Keratinocyte (primary cell): ENCODE measurements around the gene CBX2. TPM values are rescaled to one million over a fixed set of nuclear protein-coding genes. Genes with fewer than 3 reads are reported as not detected.
"Not testable (repeated sequence)": the region's sequence is repeated elsewhere in the genome, so short reads cannot be mapped to it uniquely, and the experiment has no call there.

Source experiments
- DNase-seq: peaks from one replicate; pipeline ENCODE4 v3.0.0-alpha.2; 2011; ENCODE audit warnings: low read depth, missing footprints, low spot score
- FAIRE-seq: peaks from 2 replicates; lab custom pipeline; 2011; peaks lifted over from hg19 to GRCh38; lab: Jason Lieb, UNC
- H2AFZ ChIP-seq: 2 replicates; pipeline ENCODE4 v1.6.0; 2012; ENCODE audit warnings: low read length, control low read depth, inconsistent platforms; ENCODE audit not compliant: control insufficient read depth
- H3K27ac ChIP-seq: 2 replicates; pipeline ENCODE4 v1.5.1; 2011; ENCODE audit warnings: low read length; ENCODE audit not compliant: control insufficient read depth, insufficient read depth
- H3K27me3 ChIP-seq: 3 replicates; pipeline ENCODE4 v1.6.0; 2011; ENCODE audit warnings: low read length; ENCODE audit not compliant: control insufficient read depth, insufficient read depth; ENCODE audit errors: extremely low read depth
- H3K36me3 ChIP-seq, 2 experiments: 2 replicates in 1 of 2; 3 replicates in 1 of 2; pipeline ENCODE4 v1.5.1; 2011; ENCODE audit warnings: low read length in 2 of 2, mild to moderate bottlenecking in 1 of 2; ENCODE audit not compliant: control insufficient read depth in 2 of 2, insufficient read depth in 2 of 2; ENCODE audit errors: extremely low read depth in 1 of 2
- H3K4me1 ChIP-seq: 3 replicates; pipeline ENCODE4 v1.5.1; 2011; ENCODE audit warnings: low read length; ENCODE audit not compliant: control insufficient read depth, insufficient read depth; ENCODE audit errors: extremely low read depth
- H3K4me2 ChIP-seq: 3 replicates; pipeline ENCODE4 v1.6.0; 2011; ENCODE audit warnings: low read depth, low read length; ENCODE audit not compliant: control insufficient read depth, insufficient read depth; ENCODE audit errors: extremely low read depth
- H3K4me3 ChIP-seq, 3 experiments: fragments of 200-600 bp in 1 of 3; sonication (generic) in 1 of 3; 2 replicates in 2 of 3; 3 replicates in 1 of 3; pipeline ENCODE4 v1.5.1; 2011 to 2016; ENCODE audit warnings: low read length in 3 of 3, mild to moderate bottlenecking in 3 of 3, control low read depth in 2 of 3, inconsistent platforms in 1 of 3, low read depth in 1 of 3, mixed read lengths in 1 of 3, mixed run types in 1 of 3, moderate library complexity in 1 of 3; ENCODE audit not compliant: control insufficient read depth in 2 of 3, insufficient read depth in 2 of 3; ENCODE audit errors: extremely low read depth in 1 of 3
- H3K79me2 ChIP-seq: 2 replicates; pipeline ENCODE4 v1.6.0; 2012; ENCODE audit warnings: low read length; ENCODE audit not compliant: control insufficient read depth, insufficient read depth
- H3K9ac ChIP-seq: 3 replicates; pipeline ENCODE4 v1.6.0; 2011; ENCODE audit warnings: low read length; ENCODE audit not compliant: control insufficient read depth, insufficient read depth; ENCODE audit errors: extremely low read depth
- H3K9me1 ChIP-seq: 3 replicates; pipeline ENCODE4 v1.6.0; 2011; ENCODE audit warnings: low read length; ENCODE audit not compliant: control insufficient read depth, insufficient read depth; ENCODE audit errors: extremely low read depth
- H3K9me3 ChIP-seq: 2 replicates; pipeline ENCODE4 v1.5.1; 2012; ENCODE audit warnings: low read depth, low read length; ENCODE audit not compliant: control insufficient read depth
- H4K20me1 ChIP-seq: 3 replicates; pipeline ENCODE4 v1.6.0; 2011; ENCODE audit warnings: low read length; ENCODE audit not compliant: control insufficient read depth, insufficient read depth; ENCODE audit errors: extremely low read depth
- EZH2 ChIP-seq: IDR thresholded peaks from one replicate; pipeline ENCODE4 v1.6.1; 2012; ENCODE audit warnings: inconsistent platforms, mild to moderate bottlenecking, low read length, moderate library complexity
- dilution Hi-C: fragments of 300-500 bp; cut with MboI; formaldehyde crosslinking; loops from one replicate; pipeline ENCODE4 v1.7.0; 2020; ENCODE audit warnings: low sequenced_read_pairs; ENCODE audit not compliant: extremely low pct_ligation_motif_present
- polyA plus RNA-seq, 5 experiments: library from polyadenylated mRNA; depleted of rRNA in 3 of 5; stranded (reverse) in 3 of 5; stranded (forward) in 1 of 5; unstranded in 1 of 5; fragments of >200 nt; gene quantifications; 1 replicate in 1 of 5; 2 replicates in 3 of 5; 3 replicates in 1 of 5; pipeline versions ENCODE4 v1.2.1 to v1.2.3, GENCODE V29; 2011 to 2012; ENCODE audit warnings: missing spikeins in 2 of 5, low read depth in 1 of 5, low replicate concordance in 1 of 5
- TF ChIP-seq, protein P1 (sequence below), 3 experiments: IDR thresholded peaks in 1 of 3; conservative IDR thresholded peaks in 1 of 3; optimal IDR thresholded peaks in 1 of 3; 2 replicates in 2 of 3; 3 replicates in 1 of 3; pipeline versions ENCODE3 to v1.5.1; 2011; ENCODE audit warnings: low read length in 3 of 3, mild to moderate bottlenecking in 3 of 3, moderate library complexity in 2 of 3, control low read depth in 1 of 3, inconsistent platforms in 1 of 3; ENCODE audit not compliant: insufficient read depth in 2 of 3; ENCODE audit errors: extremely low read depth in 1 of 3

Gene CBX2
- polyA plus RNA-seq, 1 donor (not counting 4 experiments of a cell fraction or from before 2014, with no cell fraction given), result 1.7 TPM

DNA sequence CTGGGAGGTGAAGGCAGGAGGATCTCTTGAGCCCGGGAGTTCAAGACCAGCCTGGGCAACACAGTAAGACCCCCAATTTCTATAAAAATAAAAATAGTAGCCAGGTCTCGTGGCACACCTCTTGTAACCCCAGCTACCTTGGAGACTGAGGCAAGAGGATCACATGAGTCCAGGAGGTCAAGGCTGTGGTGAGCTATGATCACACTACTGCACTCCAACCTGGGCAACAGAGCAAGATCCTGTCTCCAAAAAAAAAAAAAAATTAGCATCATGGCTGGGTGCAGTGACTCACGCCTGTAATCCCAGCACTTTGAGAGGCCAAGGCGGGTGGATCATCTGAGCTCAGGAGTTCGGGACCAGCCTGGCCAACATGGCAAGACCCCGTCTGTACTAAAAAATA, 6.7 kb upstream of the CBX2 start:
- Histone ChIP-seq H3K27me3 (peaks cover 33% of the 10 kb centered on the region), H3K79me2 (no peaks in the 10 kb centered on the region)

DNA sequence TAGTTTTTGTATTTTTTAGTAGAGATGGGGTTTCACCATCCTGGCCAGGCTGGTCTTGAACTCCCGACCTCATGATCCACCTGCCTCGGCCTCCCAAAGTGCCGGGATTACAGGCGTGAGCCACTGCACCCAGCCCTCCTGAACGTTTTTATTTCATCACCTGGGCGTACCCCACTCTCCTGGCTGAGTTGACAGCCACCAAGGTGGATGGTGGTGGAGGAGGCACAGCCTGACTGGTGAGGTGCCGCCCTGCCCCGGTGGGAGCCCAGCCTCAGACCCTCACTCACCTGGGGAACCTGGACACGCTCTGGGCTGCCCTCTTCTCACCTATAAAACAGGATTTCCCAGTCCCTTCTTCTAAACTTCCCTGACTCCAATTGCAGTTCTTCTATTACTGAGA, 5.2 kb upstream of the CBX2 start:
- FAIRE-seq, H3K27ac ChIP-seq, H3K9ac ChIP-seq, H3K4me2 ChIP-seq, H3K4me1 ChIP-seq, dilution Hi-C loops, H3K36me3 ChIP-seq, H3K9me1 ChIP-seq, H4K20me1 ChIP-seq, H3K79me2 ChIP-seq, H3K4me3 ChIP-seq, H2AFZ ChIP-seq, DNase-seq, H3K9me3 ChIP-seq: not testable (repeated sequence)
- H3K27me3 ChIP-seq, result peaks cover 41% of the 10 kb centered on the region

More for the DNA sequence above, 6.7 kb upstream of the CBX2 start:
- dilution Hi-C loops, result no loop called here
- no peak overlapping the region for H2AFZ ChIP-seq
- TF ChIP-seq EZH2, result no peak
- TF ChIP-seq, protein P1, sequence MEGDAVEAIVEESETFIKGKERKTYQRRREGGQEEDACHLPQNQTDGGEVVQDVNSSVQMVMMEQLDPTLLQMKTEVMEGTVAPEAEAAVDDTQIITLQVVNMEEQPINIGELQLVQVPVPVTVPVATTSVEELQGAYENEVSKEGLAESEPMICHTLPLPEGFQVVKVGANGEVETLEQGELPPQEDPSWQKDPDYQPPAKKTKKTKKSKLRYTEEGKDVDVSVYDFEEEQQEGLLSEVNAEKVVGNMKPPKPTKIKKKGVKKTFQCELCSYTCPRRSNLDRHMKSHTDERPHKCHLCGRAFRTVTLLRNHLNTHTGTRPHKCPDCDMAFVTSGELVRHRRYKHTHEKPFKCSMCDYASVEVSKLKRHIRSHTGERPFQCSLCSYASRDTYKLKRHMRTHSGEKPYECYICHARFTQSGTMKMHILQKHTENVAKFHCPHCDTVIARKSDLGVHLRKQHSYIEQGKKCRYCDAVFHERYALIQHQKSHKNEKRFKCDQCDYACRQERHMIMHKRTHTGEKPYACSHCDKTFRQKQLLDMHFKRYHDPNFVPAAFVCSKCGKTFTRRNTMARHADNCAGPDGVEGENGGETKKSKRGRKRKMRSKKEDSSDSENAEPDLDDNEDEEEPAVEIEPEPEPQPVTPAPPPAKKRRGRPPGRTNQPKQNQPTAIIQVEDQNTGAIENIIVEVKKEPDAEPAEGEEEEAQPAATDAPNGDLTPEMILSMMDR (optimal IDR thresholded peaks at IDR 0.05 in 1 of 3, IDR thresholded peaks at IDR 0.05 in 1 of 3, conservative IDR thresholded peaks at IDR 0.05 in 1 of 3; ENCODE audit: extremely low read depth in 1 of 3, insufficient read depth in 2 of 3, low read length in 3 of 3), result no peak
- H3K4me1 ChIP-seq, result peaks cover 3% of the 10 kb centered on the region
- H3K4me3 ChIP-seq, result no peak overlapping the region
- no peaks in the 10 kb centered on the region for H4K20me1 ChIP-seq
- DNase-seq (no peak), FAIRE-seq (no peak)
- H3K9me1 ChIP-seq, result no peaks in the 10 kb centered on the region
- H3K9me3 ChIP-seq, result no peaks in the 10 kb centered on the region
- H3K4me2 ChIP-seq, result no peak overlapping the region
- no peak overlapping the region for H3K9ac ChIP-seq
- no peak overlapping the region for H3K27ac ChIP-seq
- no peaks in the 10 kb centered on the region for H3K36me3 ChIP-seq

DNA sequence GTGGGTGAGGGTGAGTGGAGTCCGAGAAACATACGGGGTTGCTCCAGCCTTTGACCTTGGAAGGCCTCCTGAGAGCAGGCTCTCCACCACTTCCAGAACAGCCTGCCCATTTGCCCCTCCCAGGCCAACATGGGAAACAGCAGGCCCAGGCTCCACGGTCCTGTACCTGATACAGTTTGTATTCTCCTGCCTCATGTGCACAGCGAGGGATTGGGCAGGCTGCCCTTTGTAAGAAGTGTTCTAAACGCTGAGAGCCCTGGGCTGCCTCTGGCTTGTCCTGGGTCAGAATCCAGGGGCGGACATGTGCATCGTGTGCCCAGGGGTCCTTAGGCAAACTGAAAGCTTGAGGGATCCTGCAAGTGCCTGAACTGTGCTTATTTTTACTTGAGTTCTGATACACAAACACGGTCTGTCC, 3.4 kb upstream of the CBX2 start:
- FAIRE-seq (no peak), DNase-seq (no peak)
- peaks cover 38% of the 10 kb centered on the region for H3K27me3 ChIP-seq
- H3K4me2 ChIP-seq, result no peak overlapping the region
- no peaks in the 10 kb centered on the region for H3K9me1 ChIP-seq
- no peaks in the 10 kb centered on the region for H3K79me2 ChIP-seq
- dilution Hi-C loops, result no loop called here
- no peaks in the 10 kb centered on the region for H4K20me1 ChIP-seq
- no peaks in the 10 kb centered on the region for H3K9me3 ChIP-seq
- TF ChIP-seq, protein P1 (optimal IDR thresholded peaks at IDR 0.05 in 1 of 3, IDR thresholded peaks at IDR 0.05 in 1 of 3, conservative IDR thresholded peaks at IDR 0.05 in 1 of 3; ENCODE audit: extremely low read depth in 1 of 3, insufficient read depth in 2 of 3, low read length in 3 of 3), result no peak
- no peak for TF ChIP-seq EZH2
- H3K9ac ChIP-seq, result no peak overlapping the region
- no peak overlapping the region for H3K4me3 ChIP-seq
- no peak overlapping the region for H2AFZ ChIP-seq
- peaks cover 15% of the 10 kb centered on the region for H3K4me1 ChIP-seq
- H3K27ac ChIP-seq, result no peak overlapping the region
- H3K36me3 ChIP-seq, result no peaks in the 10 kb centered on the region
